Esophagus mucosa (tissue), 1 donor: ENCODE data around the gene NCS1. TPM values are rescaled to one million over a fixed set of nuclear protein-coding genes. Genes with fewer than 3 reads are reported as not detected.

Experiments used
- ATAC-seq: fragments of 200-7000 bp; cut with Tn5 transposase; one replicate; pipeline ENCODE4 v1.9.1; 2020
- total RNA-seq: library from RNA; stranded (reverse); gene quantifications from one replicate; pipeline ENCODE4 v1.2.4, GENCODE V29; 2023
- donor health status: DM: yes; HTN: yes; CAD: no.

Gene NCS1
- total RNA-seq, 1 donor from 2014 or later: 19.7 TPM

DNA sequence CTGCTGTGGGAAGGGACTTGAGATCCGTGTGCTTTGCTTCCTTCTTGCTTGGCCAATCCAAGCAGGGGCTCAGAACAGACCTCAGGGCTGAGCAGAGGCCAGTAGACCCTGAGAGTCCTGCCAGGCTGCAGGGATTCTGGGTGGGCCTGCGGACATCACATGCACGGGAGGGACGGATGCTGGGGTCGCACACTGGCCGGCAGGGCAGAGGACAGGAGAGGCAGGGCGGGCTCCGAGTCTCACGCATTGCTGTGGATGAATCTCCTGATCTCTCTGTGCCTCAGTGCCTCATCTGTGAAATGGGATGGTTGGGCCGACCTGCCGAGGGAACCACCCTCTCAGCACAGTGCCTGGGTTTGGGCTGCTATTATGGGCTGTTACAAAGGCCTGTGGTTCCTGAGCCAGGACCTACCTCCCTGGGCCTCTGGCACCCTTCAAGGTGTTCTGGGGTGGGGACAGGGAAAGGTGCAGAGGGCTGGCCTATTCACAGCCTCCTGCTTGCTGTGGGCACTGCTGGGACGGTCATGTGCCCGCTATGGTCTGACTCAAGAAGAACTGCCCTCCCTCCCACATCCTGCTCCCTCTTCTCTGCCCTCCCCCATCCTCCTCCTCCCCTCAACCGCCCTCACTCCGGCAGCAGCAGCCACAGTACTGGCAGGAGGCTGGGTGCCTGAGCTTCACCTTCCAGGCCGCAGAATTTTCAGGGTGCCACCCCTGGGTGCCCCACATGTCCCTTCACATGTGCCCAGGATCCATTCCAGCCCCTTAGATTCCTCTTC lies 43.3 kb downstream of the NCS1 start:
- ATAC-seq: no peak

DNA sequence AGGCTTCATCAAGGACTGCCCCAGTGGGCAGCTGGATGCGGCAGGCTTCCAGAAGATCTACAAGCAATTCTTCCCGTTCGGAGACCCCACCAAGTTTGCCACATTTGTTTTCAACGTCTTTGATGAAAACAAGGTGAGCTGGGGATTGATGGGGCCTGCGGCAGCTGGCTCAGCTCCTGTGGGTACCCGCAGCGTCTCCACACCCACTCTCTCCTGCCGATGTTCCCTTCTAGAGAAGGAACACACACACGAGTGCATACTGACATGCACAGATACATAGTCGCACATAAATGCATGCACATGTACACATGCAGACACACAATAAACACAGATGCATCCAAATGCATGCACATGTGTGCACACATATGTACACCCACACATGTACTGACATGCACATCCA lies 45.6 kb downstream of the NCS1 start:
- ATAC-seq: no peak

DNA sequence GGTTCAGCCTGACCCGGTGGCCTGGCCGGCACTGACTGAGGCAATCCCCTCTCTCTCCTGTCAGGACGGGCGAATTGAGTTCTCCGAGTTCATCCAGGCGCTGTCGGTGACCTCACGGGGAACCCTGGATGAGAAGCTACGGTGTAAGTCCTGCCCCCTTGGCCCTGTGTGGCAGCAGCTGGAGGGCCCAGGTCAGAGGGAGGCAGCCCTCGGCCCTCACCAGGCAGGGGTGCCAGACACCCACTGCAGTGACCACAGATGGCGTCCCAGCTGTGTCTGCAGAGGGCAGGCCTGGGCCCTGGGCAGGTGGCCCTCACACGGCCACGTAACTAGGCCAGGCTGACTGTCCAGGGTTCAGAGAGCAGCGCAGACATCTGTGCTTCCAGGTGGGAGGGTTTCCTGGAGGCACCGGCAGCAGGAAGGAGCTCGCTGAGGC lies 47.5 kb downstream of the NCS1 start:
- ATAC-seq: peak; percentile 19

- no peak for ATAC-seq
These were observed 48.1 kb downstream of the NCS1 start for GRCh38 chr9:130220352-130220751.

DNA sequence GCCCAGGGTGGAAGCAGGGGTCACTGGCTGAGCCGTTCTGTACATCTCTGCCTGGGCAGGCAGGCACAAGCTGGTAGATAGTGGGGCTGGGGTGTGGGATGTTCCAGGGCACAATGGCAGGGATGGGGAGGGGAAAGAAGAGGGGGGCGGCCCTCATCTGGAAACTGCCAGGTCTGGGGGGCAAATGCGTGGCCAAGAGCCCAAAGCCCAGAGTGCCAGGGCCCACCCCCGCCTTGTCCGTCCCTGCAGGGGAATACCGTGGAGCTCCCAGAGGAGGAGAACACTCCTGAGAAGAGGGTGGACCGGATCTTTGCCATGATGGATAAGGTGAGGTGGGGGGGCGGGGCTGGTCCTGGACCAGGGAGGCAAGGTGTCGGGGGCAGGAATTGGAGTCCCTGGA lies 50.6 kb downstream of the NCS1 start:
- ATAC-seq: no peak

- ATAC-seq: no peak
These were observed 52.9 kb downstream of the NCS1 start for GRCh38 chr9:130225071-130225470.

DNA sequence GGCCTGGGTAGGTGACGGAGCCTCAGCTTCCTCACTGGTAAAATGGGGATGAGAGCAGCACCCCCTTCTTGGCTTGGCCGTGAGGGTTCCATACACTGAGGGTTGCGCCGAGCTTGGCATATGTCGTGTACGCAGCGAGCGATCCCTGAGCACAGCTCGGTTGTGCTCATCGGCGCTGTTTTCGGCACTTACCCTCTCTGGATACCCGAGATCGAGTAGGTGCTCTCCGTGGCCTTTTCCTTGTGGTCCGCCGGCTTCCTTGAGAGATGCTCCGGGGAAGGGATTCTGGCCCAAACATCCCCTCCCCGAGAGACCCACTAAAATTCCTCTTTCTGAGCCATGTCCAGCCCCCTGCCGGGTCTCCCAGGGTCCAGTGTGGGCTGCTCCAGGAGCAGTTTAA lies 53.4 kb downstream of the NCS1 start:
- ATAC-seq: no peak

- peak; percentile 51 for ATAC-seq
These were observed 53.9 kb downstream of the NCS1 start for GRCh38 chr9:130226112-130226511.

DNA sequence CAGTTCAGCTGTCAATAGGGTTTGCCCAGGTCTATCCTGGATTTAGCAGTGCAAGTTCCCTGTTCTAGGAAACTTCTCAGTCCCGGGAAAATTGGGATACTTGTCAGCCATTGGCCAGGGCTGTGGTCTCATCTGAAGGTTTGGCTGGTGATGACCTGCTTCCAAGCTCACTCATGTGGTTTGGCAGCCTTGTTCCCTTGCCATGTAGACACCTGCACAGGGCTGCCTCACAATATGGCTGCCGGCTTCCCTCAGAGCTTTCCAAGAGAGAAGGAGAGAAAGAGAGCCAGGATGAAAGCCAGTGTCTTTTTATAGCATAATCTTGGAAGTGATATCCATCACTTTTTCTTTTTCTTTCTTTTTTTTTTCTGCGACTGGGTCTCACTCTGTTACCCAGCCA lies 55.6 kb downstream of the NCS1 start:
- no peak for ATAC-seq

GRCh38 chr9:130229759-130230158 lies 57.6 kb downstream of the NCS1 start:
- ATAC-seq: no peak

- no peak for ATAC-seq
These were observed 58.4 kb downstream of the NCS1 start for GRCh38 chr9:130230631-130231030.

DNA sequence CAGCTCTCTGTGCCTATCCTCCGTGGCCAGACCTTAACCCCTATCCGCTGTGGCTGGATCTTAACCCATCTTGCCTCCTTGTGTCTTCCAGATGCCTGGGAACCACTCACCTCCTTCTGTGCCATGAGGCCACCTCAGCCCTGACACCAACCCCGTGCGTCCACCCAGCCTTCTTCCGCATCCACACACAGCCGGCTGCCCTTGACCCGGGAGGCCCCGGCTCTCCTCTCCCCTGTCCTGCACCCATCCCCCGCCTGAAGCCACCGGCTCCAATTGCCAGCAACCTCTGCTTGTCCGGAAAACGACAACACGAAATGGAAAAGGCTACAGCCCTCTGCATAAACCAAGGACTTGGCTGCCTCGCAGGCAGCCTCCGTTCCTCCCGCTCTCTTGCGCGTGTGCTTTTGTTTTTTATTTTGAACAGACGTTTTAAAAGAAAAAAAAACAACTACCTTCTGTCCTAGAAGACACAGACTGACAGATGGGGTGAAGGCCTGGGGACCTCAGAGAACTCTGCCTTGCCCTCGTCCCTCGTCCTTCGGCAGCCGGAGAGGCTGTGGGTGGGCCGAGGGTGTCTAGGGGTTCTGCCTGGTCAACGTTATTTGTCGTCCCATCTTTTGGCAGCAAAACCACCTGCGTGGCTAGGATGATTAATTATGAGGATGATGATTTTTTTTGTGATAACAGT lies 60.8 kb downstream of the NCS1 start:
- no peak for ATAC-seq

DNA sequence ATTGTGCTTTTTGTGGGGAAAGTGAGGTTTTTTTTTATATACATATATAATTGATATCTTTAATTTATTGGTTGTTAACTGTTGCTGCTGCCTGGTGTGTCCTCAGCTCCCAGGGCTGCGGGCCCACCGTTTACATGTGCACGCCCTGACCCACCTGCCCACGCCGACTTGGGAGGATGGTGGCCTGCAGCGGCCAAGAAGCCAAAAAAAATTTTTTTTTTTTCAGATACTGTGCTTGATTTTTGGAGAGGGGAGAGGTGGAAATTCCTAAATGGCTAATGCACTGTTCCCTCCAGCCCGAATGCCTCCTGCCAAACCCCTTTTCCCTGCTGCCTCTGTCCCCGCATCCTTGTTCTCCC lies 61.4 kb downstream of the NCS1 start:
- ATAC-seq: no peak

GRCh38 chr9:130234340-130235260 lies 62.4 kb downstream of the NCS1 start:
- ATAC-seq: no peak

DNA sequence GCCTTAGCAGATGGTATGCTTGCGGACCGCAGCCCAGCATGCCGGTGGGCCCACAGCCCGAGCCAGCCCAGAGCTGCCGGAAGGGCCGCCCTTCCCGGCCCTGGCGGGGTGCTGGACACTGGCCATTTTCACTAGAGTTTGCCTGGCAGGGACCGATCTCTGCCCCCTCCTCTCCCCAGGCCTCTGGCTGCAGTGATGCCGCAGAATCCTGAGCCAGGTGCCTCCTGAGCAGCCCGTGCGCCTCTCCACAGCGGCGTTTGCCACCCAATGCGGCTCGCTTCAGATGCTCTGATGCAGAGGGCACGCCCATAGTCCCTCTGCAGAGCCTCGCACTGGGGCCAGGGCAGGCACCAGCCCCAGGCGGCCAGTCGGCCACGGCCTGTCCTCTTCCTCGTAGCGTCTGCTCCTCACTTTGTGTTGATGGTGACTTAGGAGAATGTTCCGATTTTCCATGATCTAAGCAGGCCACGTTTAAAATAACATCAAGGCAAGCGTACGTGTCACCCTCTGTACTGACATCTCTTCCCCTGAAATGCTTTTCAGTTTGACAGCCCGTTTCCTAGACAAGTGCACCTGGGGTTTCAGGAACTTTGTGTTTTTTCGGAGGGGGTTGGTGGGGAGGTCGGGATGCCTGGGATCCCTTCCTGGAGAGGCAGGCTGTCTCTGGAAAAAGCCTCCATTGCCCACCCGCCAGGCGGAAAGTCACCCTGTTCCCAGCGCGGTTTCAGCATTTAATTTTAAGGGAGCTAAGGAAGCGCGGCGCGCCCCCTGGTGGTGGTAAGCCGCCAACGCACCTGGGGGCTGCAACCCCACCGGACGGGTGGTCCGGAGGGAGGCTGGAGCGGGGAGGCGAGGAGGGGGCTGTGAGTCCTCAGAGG lies 63.6 kb downstream of the NCS1 start:
- no peak for ATAC-seq

DNA sequence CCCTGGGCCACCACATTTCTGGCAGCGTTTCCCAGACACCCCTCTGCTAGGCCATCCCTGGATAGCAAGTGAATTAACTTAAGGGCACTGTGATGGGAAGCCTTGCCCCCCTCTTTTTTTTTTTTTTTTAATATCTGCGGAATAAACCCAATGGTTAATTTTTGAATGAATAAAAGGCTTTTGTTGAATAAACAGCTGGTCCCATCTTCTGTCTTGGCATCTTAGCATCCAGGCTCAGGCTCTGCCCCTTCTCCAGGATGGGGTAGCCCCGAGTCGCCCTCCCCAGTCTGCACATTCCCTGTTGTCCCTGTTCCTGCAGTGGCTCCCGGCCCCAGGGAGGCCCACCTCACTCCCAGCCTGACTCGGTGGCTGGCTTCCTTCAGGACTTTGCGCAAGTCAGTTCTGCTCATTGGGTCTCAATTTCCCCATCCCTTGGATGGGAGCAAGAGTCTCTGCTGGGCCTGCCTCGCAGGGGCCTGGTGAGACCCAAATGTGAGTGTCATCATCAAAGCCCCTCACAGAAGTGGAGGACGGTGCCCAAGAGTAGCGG lies 64.3 kb downstream of the NCS1 start:
- ATAC-seq: no peak

DNA sequence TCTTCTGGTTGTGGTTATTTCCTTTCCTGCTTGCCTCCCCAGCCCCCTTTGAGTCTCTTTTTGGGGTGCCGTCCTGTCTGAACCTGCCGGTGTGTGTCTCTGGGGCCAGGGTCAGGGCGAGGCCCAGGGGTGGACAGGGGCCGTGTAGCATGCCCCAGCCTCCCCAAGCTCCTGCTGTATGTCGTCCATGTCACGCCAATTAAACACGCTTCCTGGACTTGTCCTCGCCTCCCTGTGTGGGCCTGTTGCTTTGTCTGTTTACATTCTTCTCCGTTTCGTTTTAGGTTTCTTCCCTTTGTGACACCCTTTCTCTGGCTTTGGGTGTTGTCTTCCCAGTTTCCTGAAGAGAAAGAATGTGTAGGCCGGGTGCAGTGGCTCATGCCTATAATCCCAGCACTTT lies 64.9 kb downstream of the NCS1 start:
- peak; percentile 14 for ATAC-seq

DNA sequence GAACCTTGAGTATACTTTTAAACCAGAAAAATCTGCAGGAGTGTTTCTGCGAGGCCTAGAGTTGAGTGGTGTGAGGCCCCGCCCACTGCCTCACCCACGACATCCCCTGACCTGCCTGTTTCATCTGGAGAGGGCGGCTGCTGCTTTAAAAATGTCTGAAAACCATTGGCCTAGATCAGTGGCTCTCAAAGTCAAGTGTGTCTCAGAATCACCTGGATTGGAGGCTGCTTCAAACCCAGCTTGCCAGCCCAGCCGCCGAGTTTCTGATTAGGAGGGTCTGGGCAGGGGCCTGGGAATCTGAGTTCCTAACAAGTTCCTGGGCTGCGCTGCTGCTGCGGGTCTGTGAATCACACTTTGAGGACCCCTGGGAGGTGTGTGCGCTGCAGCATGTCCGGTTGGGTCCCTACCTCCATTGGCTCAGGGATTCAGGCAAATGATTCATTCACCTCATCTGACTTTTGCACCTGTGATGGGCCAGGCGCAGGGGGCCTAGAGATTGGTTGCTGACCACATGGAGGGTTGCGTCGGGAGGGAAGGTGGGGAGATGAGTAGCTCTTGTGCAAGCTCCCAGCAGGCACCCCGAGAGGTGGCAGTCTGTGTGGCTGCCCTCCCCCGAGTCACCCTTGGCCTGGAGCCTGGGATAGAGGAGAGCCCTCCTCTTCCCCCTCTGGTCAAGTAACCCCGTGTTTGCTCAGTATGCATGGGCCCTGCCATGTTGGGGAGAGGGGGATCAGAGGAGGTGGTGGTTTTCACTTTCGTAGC lies 65.7 kb downstream of the NCS1 start:
- no peak for ATAC-seq

DNA sequence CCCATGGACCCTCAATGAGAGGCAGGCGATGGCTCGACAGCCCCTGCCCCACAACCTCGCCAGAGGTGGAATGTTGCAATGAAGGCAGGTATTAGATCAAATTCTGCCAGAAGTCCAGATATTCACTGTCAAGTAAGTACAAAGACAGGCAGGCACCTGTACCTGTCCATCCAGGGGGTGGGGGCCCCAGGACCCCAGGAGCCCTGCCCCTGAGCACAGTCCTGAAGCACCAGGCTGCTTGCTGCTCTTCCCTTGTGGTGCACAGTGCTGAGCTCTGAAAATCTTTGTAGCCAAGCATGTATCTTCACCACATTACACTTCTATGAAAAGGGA lies 67.1 kb downstream of the NCS1 start:
- ATAC-seq: no peak

DNA sequence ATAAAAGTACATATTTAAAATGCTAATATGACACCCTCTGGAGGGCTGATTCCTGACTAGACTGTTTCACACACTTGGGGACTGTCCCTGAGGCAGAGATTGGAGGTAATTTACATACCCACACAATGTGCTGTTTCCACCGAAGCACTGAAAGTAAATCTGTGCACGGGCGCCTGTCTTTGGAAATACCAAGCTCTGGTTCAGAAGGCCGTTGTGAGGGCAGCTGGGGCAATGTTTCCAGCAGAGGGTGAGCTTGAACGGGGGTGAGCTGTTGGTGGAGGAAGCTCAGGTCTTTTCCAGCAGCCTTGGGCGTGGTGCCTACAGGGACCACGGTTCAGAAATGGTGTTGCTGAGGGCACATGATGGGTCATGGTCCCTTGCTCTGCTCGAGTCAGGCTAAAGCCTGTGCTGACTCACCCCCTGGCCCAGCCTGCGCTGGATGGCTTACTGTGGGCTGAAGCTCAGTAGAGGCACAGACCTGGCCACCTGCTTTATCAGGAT lies 67.6 kb downstream of the NCS1 start:
- ATAC-seq: peak; percentile 72
